ENCODE data around the gene TMEM138. TPM values are rescaled to one million over a fixed set of nuclear protein-coding genes. Genes with fewer than 3 reads are reported as not detected.

TMEM138 gene
- total RNA-seq, 1 experiment from 2014 or later: 43.6 TPM

DNA sequence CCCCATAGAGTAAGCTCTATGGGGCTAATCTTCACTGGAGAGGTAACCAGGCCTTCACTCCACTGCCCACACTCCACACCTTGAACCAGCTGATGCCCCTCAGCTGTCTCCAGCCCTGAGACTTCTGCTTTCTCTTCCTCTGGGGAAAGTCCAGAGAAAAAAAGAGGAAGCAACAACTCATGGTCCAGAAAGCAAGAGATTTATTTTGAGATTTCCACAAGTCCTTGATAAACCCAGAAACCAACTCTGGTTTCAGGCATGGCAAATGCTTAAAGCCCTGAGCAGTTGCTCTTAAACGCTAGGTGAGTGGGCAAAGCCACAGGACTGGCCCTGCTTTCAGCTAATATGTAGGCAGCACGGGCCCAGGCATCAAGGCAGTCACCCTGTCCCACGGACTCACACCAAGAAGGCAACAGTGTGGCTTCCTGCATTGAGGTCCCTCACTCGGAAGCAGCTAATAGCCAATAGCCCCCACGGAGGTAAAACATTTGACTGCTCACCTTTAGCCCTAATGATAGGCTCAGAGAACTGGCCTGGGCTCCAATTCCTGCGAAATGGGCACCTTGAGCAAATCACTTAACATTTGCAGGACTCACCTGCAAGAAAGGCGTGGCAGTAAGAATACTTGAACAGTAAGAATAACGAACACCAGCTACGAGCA, 4.8 kb upstream of the TMEM138 start:
- WGBS (ENCODE audit: extremely low coverage, insufficient read length, low lambda C conversion rate): no CpG with 5 or more reads among the region's 9 CpGs
- H3K27ac Mint-ChIP-seq: no peak overlapping the region

More for the DNA sequence above, 4.8 kb upstream of the TMEM138 start:
- Mint-ChIP-seq H3K36me3 (ENCODE audit: insufficient read depth in 1 of 3, low read depth in 3 of 3) (peaks cover 6 to 12% (median 12%) of the 10 kb centered on the region in 3 experiments), H3K27me3 (ENCODE audit: low read depth) (no peaks in the 10 kb centered on the region), H3K4me3 (no peak overlapping the region), H3K4me1 (peaks cover 7 to 11% of the 10 kb centered on the region in 2 experiments), H3K9me3 (no peaks in the 10 kb centered on the region; a peak in 1 of 5 replicates)
- no peak overlapping the region for H3K56ac ChIP-seq (ENCODE audit: insufficient read length, low read depth, low read length)
- TF ChIP-seq, protein P1, sequence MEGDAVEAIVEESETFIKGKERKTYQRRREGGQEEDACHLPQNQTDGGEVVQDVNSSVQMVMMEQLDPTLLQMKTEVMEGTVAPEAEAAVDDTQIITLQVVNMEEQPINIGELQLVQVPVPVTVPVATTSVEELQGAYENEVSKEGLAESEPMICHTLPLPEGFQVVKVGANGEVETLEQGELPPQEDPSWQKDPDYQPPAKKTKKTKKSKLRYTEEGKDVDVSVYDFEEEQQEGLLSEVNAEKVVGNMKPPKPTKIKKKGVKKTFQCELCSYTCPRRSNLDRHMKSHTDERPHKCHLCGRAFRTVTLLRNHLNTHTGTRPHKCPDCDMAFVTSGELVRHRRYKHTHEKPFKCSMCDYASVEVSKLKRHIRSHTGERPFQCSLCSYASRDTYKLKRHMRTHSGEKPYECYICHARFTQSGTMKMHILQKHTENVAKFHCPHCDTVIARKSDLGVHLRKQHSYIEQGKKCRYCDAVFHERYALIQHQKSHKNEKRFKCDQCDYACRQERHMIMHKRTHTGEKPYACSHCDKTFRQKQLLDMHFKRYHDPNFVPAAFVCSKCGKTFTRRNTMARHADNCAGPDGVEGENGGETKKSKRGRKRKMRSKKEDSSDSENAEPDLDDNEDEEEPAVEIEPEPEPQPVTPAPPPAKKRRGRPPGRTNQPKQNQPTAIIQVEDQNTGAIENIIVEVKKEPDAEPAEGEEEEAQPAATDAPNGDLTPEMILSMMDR (conservative IDR thresholded peaks at IDR 0.05): no peak
- no peaks in the 10 kb centered on the region for H3K79me2 ChIP-seq (ENCODE audit: insufficient read depth, low read length)
- no peak for DNase-seq
- H3T11ph ChIP-seq (ENCODE audit: low read length): no peak overlapping the region
- H3K18ac ChIP-seq (ENCODE audit: insufficient read length, low read depth, low read length): no peak overlapping the region
- H3K79me1 ChIP-seq (ENCODE audit: insufficient read depth, low read depth, low read length, poor library complexity, severe bottlenecking): no peaks in the 10 kb centered on the region
- H4K8ac ChIP-seq (replicated peaks; ENCODE audit: insufficient read length, low read depth, low read length): no peak overlapping the region
- H3K23me2 ChIP-seq (ENCODE audit: insufficient read length, low read depth, low read length, poor library complexity, severe bottlenecking): peaks cover 6% of the 10 kb centered on the region
- no peak overlapping the region for H3K14ac ChIP-seq (ENCODE audit: insufficient read depth, low read length)
- no peak overlapping the region for H2BK5ac ChIP-seq (ENCODE audit: insufficient read length, low read length)
- H3K9me3 ChIP-seq (ENCODE audit: control insufficient read depth, low read depth, low read length): no peaks in the 10 kb centered on the region
- no peak overlapping the region for H3K27ac ChIP-seq (ENCODE audit: insufficient read length, low read depth, low read length)
- no peaks in the 10 kb centered on the region for H3K27me3 ChIP-seq (ENCODE audit: insufficient read depth, low read length)
- no peak overlapping the region for H3K4me2 ChIP-seq (ENCODE audit: insufficient read depth, insufficient read length, low read length)
- H2BK12ac ChIP-seq (ENCODE audit: insufficient read length, low read depth, low read length): no peak overlapping the region
- H2BK120ac ChIP-seq (ENCODE audit: low read depth, low read length, poor library complexity, severe bottlenecking): no peak overlapping the region
- no peak overlapping the region for H2BK15ac ChIP-seq (ENCODE audit: low read depth, low read length)
- no peak overlapping the region for H4K5ac ChIP-seq (ENCODE audit: insufficient read length, low read depth, low read length)
- no peak overlapping the region for H2BK20ac ChIP-seq (ENCODE audit: low read depth, low read length, poor library complexity, severe bottlenecking)
- no peaks in the 10 kb centered on the region for H3K4me1 ChIP-seq (ENCODE audit: insufficient read depth, low read length)
- no peak overlapping the region for H2AFZ ChIP-seq (ENCODE audit: low read length)
- H2AK5ac ChIP-seq (ENCODE audit: insufficient read length, low read length): no peak overlapping the region
- H3K9ac ChIP-seq (ENCODE audit: extremely low read depth, insufficient read length, low read length): no peak overlapping the region
- H3K23ac ChIP-seq (ENCODE audit: insufficient read length, low read depth, low read length): no peak overlapping the region
- H3K4ac ChIP-seq (ENCODE audit: low read depth, low read length): no peak overlapping the region
- H4K20me1 ChIP-seq (ENCODE audit: control insufficient read depth, insufficient read depth, insufficient read length): no peaks in the 10 kb centered on the region
- H4K91ac ChIP-seq (ENCODE audit: insufficient read length, low read depth, low read length): no peak overlapping the region
